ENCODE measurements around the gene CNR1.
A peak's percentile ranks its signal among the peaks of the same experiment; 100 is the strongest.
"Not testable (repeated sequence)": the region's sequence is repeated elsewhere in the genome, so short reads cannot be mapped to it uniquely, and the experiment has no call there.

Gene CNR1

GRCh38 chr6:88165844-88166492, at the start of gene CNR1:
Gene CNR1, minus strand, starts transcription at chr6:88166347. Its CDS starts 21,073 bp downstream, at chr6:88145274.
- DNase-seq, result peak in 8 of 10 donors; percentile 21 to 91 (median 58)
- intact Hi-C loops (cut with DNase I), result loop anchor here (10.0 kb wide), 1 partner anchor 231 kb away; no protein-coding TSS in a partner anchor

GRCh38 chr6:88211446-88211845, 45.3 kb upstream of the CNR1 start:
- intact Hi-C loops (cut with DNase I), result no loop called here
- no peak for DNase-seq

DNA sequence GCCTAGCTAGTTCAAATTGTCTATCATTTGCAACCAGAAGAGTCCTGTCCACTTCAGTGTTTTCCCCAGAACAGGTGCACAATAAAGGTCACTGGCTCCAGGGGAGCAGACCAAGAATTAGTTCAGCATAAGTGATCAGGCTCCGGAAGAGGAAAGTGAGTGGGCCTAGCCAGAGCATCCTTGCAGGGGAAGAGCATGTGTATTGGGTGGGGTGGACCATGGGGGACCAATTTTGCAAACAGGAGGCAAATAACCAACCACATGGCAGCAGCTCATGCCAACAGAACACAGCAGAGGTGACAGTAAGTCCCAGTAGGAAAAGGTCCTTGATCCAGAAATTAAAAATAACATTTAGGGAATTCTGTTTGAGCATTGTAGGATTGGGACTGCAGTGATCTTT, 43.2 kb upstream of the CNR1 start:
- intact Hi-C loops (cut with DNase I), result no loop called here

DNA sequence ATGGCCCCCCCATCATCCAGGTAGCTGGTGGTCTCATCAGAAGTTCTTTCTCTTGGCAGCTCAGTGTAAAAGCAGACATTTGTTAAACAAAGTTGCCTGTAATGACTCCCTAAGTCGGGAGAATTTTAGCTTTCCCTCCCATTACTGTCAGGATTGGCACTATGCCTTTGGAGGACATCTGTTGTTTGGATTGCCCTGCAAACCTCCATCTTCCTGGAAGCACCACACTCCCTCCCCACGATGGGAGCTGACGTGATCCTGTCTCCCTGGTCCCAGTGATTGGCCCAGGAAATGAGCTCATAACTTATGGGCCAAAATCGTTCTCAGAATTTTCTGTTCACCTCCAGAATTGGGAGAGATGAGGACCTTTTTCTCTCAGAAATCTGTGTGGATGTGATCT, 42.6 kb upstream of the CNR1 start:
- no peak for DNase-seq
- intact Hi-C loops (cut with DNase I), result no loop called here

More for the DNA sequence above, 43.2 kb upstream of the CNR1 start:
- DNase-seq, result no peak

- intact Hi-C loops (cut with DNase I), result not testable (repeated sequence)
These were observed 35.6 kb upstream of the CNR1 start for GRCh38 chr6:88201734-88202133.

GRCh38 chr6:88184921-88185320, 18.8 kb upstream of the CNR1 start:
- intact Hi-C loops (cut with DNase I), result no loop called here
- DNase-seq, result no peak

More at GRCh38 chr6:88201734-88202133, 35.6 kb upstream of the CNR1 start:
- not testable (repeated sequence) for DNase-seq

DNA sequence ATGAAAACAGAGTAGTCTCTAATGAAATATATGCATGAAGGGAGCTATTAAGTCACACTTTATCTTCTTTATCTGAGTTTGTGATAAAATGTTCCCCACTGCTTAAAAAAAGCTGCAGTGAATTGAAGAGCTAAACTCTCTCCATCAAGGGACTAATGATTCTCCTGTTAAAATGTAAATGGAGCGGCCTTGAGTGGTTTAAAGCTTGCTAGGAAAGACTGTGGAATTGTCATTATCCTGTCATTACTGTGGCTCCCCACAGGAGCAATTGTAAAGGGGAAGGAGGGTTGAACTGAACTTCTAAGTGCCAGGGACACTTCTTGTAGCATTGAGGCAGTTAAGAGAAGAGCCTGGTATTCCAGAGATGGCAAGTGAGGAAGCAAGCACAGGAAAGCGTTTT, 17.3 kb upstream of the CNR1 start:
- intact Hi-C loops (cut with DNase I), result no loop called here
- no peak for DNase-seq

- intact Hi-C loops (cut with DNase I), result no loop called here
- no peak for DNase-seq
These were observed 13.5 kb upstream of the CNR1 start for GRCh38 chr6:88179692-88180091.

DNA sequence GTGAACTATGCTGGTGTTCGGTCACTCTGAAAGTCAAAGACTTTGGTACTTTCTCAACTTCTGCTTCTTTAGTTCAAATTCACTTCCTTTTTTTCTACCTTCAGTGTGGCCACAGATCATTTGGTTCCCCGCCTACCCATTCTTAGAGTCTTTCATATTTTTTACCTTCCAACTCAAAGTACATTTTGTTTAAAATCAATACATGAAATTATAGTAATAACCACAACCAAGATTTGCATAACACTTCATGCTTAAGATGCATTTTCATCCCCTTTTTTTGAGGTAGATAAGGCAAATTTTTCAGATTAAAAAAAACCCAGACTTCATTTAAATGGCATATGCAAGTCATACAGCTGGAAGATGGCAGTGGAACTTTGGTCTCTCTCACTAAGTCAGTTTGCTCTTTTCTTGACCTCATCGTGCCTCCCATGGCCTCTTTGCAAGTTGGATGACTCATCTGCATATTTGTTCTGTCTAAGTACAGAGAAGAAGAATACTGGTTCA, 11.9 kb upstream of the CNR1 start:
- DNase-seq, result no peak

GRCh38 chr6:88174906-88175305, 8.8 kb upstream of the CNR1 start:
- DNase-seq, result no peak
- intact Hi-C loops (cut with DNase I), result no loop called here

More for the DNA sequence above, 11.9 kb upstream of the CNR1 start:
- intact Hi-C loops (cut with DNase I), result no loop called here

DNA sequence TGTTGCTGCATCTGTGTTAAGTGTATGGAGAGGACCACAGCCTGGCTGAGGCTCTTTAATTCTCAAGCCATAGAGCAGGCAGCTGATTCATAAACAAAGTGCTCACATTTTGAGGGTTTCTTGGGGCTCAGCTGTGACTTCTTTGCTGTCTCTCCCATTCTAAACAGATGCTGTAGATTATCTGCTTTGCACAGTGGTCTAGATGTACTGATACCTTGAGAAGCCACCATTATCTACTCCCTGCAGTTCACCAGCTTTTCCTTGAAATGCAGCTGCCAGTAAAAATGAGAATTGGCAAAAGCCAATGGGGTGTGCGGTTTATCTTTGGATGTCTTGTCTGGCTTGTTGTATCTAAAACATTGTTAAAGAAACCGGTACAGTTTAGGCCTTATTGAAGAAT, 5.2 kb upstream of the CNR1 start:
- no peak for DNase-seq
- intact Hi-C loops (cut with DNase I), result no loop called here

GRCh38 chr6:88168362-88168761, 2.2 kb upstream of the CNR1 start:
- intact Hi-C loops (cut with DNase I), result loop anchor here (10.0 kb wide), 1 partner anchor 234 kb away; no protein-coding TSS in a partner anchor
- no peak for DNase-seq

- intact Hi-C loops (cut with DNase I), result loop anchor here (10.0 kb wide), 1 partner anchor 233 kb away; no protein-coding TSS in a partner anchor
- peak in 4 of 10 donors; percentile 17 to 86 (median 82) for DNase-seq
These were observed 1.3 kb upstream of the CNR1 start for GRCh38 chr6:88167352-88167937.

- peak in 1 of 10 donors; percentile 81 for DNase-seq
- intact Hi-C loops (cut with DNase I), result loop anchor here (10.0 kb wide), 1 partner anchor 232 kb away; no protein-coding TSS in a partner anchor
These were observed 575 bp upstream of the CNR1 start for GRCh38 chr6:88166493-88167351.

- intact Hi-C loops (cut with DNase I), result loop anchor here (10.0 kb wide), 1 partner anchor 230 kb away; no protein-coding TSS in a partner anchor
- DNase-seq, result peak in 1 of 10 donors; percentile 18
These were observed 882 bp downstream of the CNR1 start for GRCh38 chr6:88165087-88165843.

- no peak for DNase-seq
- intact Hi-C loops (cut with DNase I), result loop anchor here (10.0 kb wide), 1 partner anchor 229 kb away; no protein-coding TSS in a partner anchor
These were observed 2.1 kb downstream of the CNR1 start for GRCh38 chr6:88164061-88164460.

DNA sequence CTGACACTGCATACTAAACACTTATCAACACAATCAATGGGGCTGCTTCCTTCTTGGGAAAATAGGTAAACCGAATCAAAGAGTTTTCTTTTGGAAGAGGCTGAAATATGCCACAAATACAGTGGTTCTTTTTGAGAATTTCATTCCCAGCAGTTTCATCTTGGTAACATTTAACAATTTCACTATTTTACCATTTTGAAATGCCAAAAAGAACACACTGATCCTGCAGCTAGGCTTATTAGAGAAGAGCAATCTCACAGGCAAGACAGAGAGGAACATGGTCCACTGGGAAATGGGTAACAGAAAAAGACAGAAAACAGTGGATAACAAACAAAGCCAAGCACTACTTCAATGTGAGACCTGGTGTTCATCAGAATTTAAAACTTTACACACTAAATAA, 2.5 kb downstream of the CNR1 start:
- no peak for DNase-seq
- intact Hi-C loops (cut with DNase I), result loop anchor here (10.0 kb wide), 1 partner anchor 229 kb away; no protein-coding TSS in a partner anchor

DNA sequence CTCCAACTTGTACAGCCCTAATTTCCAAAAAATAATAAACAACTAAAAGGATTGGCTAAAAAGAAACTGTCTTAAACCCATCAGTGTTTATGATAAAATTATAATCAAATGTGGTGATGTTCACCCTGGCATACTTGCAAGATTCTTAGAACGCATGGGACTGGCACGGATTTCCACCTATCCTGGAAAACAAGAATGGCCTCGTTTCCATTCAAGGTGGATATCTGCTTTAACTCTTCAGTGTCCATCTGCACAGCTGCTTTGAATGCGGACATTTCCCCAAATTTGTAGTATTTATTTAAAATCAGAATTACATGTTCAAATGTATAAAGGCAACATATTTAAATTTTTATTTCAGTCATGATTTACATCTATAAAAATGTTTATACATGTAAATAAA, 4.2 kb downstream of the CNR1 start:
- intact Hi-C loops (cut with DNase I), result loop anchor here (10.0 kb wide), 1 partner anchor 227 kb away; no protein-coding TSS in a partner anchor
- DNase-seq, result no peak

- DNase-seq, result no peak
- intact Hi-C loops (cut with DNase I), result no loop called here
These were observed 9.0 kb downstream of the CNR1 start for GRCh38 chr6:88157106-88157505.

Measured in posterior cingulate gyrus (tissue), 11 donors.